Activated CD8-positive, alpha-beta memory T cell treated with anti-CD3 and anti-CD28 coated beads, Interleukin-2, amount 50 U/mL, for 48 hours (primary cell): ENCODE data around the gene LAX1.

ENCODE experiments used
- DNase-seq: peaks from one replicate; pipeline ENCODE4 v3.0.0-alpha.2; 2020

LAX1 gene

DNA sequence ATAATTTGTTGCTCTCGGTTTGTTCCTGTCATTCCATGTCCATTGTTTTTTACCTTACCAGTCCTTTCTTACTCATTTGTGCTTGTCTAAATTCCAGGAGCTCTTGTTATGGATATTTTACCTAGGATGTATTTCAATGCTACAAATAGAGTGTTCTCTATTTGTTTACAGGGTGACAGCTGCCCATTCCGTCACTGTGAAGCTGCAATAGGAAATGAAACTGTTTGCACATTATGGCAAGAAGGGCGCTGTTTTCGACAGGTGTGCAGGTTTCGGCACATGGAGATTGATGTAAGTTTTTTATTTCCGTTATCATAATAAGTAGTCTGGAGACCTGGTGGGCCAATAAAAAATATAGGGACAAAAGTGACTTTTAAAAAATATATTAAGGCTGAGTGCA is 53.4 kb downstream of the LAX1 start:
- no peak for DNase-seq

DNA sequence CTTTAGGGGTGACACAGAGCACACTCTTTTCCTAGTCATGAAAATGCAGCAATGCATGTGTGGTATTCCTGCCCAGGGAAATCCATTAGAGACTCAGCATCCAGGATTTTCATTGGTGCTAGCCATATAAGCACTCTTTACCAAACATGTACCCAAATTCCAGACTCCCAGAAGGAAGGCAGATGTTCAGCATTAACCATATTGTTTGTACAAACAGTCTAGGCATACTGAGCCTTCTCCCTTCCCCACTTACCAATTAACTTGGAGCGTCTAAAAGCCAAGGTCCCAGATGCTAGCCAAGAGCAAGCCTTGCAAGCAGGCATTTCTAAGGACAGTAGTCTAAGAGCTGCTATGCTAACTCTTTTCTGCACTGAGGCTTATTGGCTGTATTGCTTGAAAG is 58.3 kb downstream of the LAX1 start:
- no peak for DNase-seq
